ENCODE data around the gene CLEC14A. TPM values are rescaled to one million over a fixed set of nuclear protein-coding genes. Genes with fewer than 3 reads are reported as not detected.

CLEC14A gene
- total and polyA plus RNA-seq, 9 donors: 7.6 to 34.9 (median 13.0) TPM

DNA sequence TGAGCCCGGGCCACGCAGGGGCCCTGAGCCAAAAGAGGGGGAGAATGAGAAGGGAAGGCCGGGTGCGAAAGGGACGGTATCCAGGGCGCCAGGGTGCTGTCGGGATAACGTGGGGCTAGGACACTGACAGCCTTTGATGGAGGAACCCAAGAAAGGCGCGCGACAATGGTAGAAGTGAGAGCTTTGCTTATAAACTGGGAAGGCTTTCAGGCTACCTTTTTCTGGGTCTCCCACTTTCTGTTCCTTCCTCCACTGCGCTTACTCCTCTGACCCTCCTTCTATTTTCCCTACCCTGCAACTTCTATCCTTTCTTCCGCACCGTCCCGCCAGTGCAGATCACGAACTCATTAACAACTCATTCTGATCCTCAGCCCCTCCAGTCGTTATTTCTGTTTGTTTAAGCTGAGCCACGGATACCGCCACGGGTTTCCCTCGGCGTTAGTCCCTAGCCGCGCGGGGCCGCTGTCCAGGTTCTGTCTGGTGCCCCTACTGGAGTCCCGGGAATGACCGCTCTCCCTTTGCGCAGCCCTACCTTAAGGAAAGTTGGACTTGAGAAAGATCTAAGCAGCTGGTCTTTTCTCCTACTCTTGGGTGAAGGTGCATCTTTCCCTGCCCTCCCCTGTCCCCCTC lies 45.2 kb downstream of the CLEC14A start:
- intact Hi-C loops (cut with DNase I): no loop called here
- Histone ChIP-seq H3K9me3 (no peaks in the 10 kb centered on the region), H3K27ac (no peak overlapping the region), H3K4me3 (no peak overlapping the region), H3K27me3 (no peaks in the 10 kb centered on the region), H3K4me1 (ENCODE audit: insufficient read depth) (peaks cover 4% of the 10 kb centered on the region), H3K36me3 (no peaks in the 10 kb centered on the region)
- TF ChIP-seq EP300 (IDR thresholded peaks at IDR 0.05) (no peak), POLR2A (IDR thresholded peaks at IDR 0.05) (no peak)
- TF ChIP-seq, protein P1, sequence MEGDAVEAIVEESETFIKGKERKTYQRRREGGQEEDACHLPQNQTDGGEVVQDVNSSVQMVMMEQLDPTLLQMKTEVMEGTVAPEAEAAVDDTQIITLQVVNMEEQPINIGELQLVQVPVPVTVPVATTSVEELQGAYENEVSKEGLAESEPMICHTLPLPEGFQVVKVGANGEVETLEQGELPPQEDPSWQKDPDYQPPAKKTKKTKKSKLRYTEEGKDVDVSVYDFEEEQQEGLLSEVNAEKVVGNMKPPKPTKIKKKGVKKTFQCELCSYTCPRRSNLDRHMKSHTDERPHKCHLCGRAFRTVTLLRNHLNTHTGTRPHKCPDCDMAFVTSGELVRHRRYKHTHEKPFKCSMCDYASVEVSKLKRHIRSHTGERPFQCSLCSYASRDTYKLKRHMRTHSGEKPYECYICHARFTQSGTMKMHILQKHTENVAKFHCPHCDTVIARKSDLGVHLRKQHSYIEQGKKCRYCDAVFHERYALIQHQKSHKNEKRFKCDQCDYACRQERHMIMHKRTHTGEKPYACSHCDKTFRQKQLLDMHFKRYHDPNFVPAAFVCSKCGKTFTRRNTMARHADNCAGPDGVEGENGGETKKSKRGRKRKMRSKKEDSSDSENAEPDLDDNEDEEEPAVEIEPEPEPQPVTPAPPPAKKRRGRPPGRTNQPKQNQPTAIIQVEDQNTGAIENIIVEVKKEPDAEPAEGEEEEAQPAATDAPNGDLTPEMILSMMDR (IDR thresholded peaks at IDR 0.05): no peak
- peak in 1 of 5 donors; percentile 15 for DNase-seq
- 1 to 4% (median 2%) methylated on average over 29 of the region's 29 CpGs for WGBS, 3 donors

GRCh38 chr14:38209572-38210557 lies 46.0 kb downstream of the CLEC14A start:
- peaks cover 4% of the 10 kb centered on the region for H3K4me1 ChIP-seq (ENCODE audit: insufficient read depth)
- peak in 1 of 5 donors; percentile 10 for DNase-seq
- no peaks in the 10 kb centered on the region for H3K36me3 ChIP-seq
- no peaks in the 10 kb centered on the region for H3K27me3 ChIP-seq
- TF ChIP-seq, protein P1 (IDR thresholded peaks at IDR 0.05): no peak
- TF ChIP-seq EP300 (IDR thresholded peaks at IDR 0.05): no peak
- TF ChIP-seq POLR2A (IDR thresholded peaks at IDR 0.05): no peak
- H3K27ac ChIP-seq: no peak overlapping the region
- 7 to 10% (median 7%) methylated on average over 69 of the region's 69 CpGs for WGBS, 3 donors
- intact Hi-C loops (cut with DNase I): no loop called here
- peak overlapping the region; percentile 28 for H3K4me3 ChIP-seq
- H3K9me3 ChIP-seq: no peaks in the 10 kb centered on the region

DNA sequence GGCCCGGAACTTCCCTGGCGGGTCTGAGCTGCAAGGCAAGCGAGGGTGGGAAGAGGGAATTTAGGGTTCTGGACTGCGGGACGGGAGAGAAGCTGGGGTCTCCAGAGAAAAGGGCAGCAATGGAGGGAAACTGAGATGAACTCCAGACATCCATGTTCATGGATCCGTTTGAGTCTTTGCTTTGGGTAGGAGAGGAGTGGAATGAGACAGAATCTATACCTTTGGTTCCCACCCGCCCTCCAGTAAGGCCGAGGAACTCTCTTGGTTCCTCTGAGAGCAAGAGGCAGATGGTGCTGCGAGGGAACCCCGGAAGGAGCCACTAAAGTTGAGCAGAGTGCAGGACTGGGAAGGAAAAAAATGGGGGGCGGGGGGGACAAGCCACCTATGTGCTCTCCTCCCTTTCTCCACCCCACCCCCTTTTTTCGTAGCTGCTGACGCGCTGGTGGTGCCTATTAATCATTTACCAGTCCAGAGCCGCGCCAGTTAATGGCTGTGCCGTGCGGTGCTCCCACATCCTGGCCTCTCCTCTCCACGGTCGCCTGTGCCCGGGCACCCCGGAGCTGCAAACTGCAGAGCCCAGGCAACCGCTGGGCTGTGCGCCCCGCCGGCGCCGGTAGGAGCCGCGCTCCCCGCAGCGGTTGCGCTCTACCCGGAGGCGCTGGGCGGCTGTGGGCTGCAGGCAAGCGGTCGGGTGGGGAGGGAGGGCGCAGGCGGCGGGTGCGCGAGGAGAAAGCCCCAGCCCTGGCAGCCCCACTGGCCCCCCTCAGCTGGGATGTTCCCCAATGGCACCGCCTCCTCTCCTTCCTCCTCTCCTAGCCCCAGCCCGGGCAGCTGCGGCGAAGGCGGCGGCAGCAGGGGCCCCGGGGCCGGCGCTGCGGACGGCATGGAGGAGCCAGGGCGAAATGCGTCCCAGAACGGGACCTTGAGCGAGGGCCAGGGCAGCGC lies 47.0 kb downstream of the CLEC14A start:
- peak in 1 of 5 donors; percentile 21 for DNase-seq
- intact Hi-C loops (cut with DNase I): no loop called here
- Histone ChIP-seq H3K4me1 (ENCODE audit: insufficient read depth) (peaks cover 4% of the 10 kb centered on the region), H3K27ac (no peak overlapping the region), H3K4me3 (peak overlapping the region; percentile 28), H3K9me3 (no peaks in the 10 kb centered on the region), H3K36me3 (no peaks in the 10 kb centered on the region), H3K27me3 (no peaks in the 10 kb centered on the region)
- WGBS, 3 donors: 1 to 2% (median 1%) methylated on average over 51 to 59 of the region's 59 CpGs
- TF ChIP-seq, protein P1 (IDR thresholded peaks at IDR 0.05): no peak
- TF ChIP-seq EP300 (IDR thresholded peaks at IDR 0.05): no peak
- TF ChIP-seq POLR2A (IDR thresholded peaks at IDR 0.05): no peak
